ENCODE measurements around the gene SDK1.

DNA sequence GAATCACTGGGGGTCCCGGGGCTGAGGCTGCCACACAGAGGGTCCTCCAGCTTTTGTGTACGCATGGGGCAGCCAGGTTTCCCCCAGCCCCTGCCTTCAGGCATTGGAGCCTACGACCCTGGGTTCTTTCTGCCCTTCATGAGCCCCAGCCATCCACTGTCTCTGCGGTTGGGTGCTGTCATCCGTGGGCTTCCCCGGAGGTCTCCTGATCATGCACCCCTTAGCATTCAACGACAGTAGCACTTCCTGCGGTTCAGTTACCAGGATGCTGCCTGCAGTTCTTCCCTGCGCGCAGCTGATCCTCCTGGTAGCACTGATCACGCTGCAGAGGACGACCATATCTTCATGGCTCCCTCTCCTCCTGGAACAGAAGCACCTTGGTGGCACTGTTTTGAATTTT is 676.3 kb downstream of the SDK1 start:
- TF ChIP-seq, protein P1, sequence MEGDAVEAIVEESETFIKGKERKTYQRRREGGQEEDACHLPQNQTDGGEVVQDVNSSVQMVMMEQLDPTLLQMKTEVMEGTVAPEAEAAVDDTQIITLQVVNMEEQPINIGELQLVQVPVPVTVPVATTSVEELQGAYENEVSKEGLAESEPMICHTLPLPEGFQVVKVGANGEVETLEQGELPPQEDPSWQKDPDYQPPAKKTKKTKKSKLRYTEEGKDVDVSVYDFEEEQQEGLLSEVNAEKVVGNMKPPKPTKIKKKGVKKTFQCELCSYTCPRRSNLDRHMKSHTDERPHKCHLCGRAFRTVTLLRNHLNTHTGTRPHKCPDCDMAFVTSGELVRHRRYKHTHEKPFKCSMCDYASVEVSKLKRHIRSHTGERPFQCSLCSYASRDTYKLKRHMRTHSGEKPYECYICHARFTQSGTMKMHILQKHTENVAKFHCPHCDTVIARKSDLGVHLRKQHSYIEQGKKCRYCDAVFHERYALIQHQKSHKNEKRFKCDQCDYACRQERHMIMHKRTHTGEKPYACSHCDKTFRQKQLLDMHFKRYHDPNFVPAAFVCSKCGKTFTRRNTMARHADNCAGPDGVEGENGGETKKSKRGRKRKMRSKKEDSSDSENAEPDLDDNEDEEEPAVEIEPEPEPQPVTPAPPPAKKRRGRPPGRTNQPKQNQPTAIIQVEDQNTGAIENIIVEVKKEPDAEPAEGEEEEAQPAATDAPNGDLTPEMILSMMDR (IDR thresholded peaks at IDR 0.05) = no peak
- TF ChIP-seq AFF4 (CRISPR knock-in tag; IDR thresholded peaks at IDR 0.05; ENCODE audit: borderline replicate concordance) (no peak), TP53 (CRISPR knock-in tag; IDR thresholded peaks at IDR 0.05) (no peak), CREB1 (CRISPR knock-in tag; IDR thresholded peaks at IDR 0.05) (no peak), ETV6 (CRISPR knock-in tag; IDR thresholded peaks at IDR 0.05) (no peak), NR2C2 (CRISPR knock-in tag; IDR thresholded peaks at IDR 0.05) (no peak), ESRRA (CRISPR knock-in tag; IDR thresholded peaks at IDR 0.05; ENCODE audit: borderline replicate concordance) (no peak)

Measured in WTC11 (cell line).